ENCODE measurements around the gene MDC1.
"Not testable (repeated sequence)": the region's sequence is repeated elsewhere in the genome, so short reads cannot be mapped to it uniquely, and the experiment has no call there.

- TF ChIP-seq, protein P1, sequence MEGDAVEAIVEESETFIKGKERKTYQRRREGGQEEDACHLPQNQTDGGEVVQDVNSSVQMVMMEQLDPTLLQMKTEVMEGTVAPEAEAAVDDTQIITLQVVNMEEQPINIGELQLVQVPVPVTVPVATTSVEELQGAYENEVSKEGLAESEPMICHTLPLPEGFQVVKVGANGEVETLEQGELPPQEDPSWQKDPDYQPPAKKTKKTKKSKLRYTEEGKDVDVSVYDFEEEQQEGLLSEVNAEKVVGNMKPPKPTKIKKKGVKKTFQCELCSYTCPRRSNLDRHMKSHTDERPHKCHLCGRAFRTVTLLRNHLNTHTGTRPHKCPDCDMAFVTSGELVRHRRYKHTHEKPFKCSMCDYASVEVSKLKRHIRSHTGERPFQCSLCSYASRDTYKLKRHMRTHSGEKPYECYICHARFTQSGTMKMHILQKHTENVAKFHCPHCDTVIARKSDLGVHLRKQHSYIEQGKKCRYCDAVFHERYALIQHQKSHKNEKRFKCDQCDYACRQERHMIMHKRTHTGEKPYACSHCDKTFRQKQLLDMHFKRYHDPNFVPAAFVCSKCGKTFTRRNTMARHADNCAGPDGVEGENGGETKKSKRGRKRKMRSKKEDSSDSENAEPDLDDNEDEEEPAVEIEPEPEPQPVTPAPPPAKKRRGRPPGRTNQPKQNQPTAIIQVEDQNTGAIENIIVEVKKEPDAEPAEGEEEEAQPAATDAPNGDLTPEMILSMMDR (IDR thresholded peaks at IDR 0.05; ENCODE audit: low read length) = not testable (repeated sequence)
- TF ChIP-seq EZH2phosphoT487 (IDR thresholded peaks at IDR 0.05; ENCODE audit: low read length); EZH2 (optimal IDR thresholded peaks at IDR 0.05; ENCODE audit: low read depth, low read length): not testable (repeated sequence)
Measured at GRCh38 chr6:30722025-30722279, 4.9 kb upstream of the MDC1 start.

Measured in MM.1S (cell line).